Measurements from ENCODE around the gene LYST. TPM values are rescaled to one million over a fixed set of nuclear protein-coding genes. Genes with fewer than 3 reads are reported as not detected.

Gene LYST
- total RNA-seq, 1 donor from 2014 or later: 72.4 TPM

GRCh38 chr1:235679644-235680043 is 187.1 kb downstream of the LYST start:
- DNase-seq (no peak), ATAC-seq (no peak)
- peaks cover 11% of the 10 kb centered on the region for H3K9me3 ChIP-seq
- H3K4me3 ChIP-seq: no peak overlapping the region
- H3K36me3 ChIP-seq: peaks cover 68% of the 10 kb centered on the region
- H3K27ac ChIP-seq: no peak overlapping the region
- intact Hi-C loops (cut with DNase I): no loop called here
- TF ChIP-seq, protein P1, sequence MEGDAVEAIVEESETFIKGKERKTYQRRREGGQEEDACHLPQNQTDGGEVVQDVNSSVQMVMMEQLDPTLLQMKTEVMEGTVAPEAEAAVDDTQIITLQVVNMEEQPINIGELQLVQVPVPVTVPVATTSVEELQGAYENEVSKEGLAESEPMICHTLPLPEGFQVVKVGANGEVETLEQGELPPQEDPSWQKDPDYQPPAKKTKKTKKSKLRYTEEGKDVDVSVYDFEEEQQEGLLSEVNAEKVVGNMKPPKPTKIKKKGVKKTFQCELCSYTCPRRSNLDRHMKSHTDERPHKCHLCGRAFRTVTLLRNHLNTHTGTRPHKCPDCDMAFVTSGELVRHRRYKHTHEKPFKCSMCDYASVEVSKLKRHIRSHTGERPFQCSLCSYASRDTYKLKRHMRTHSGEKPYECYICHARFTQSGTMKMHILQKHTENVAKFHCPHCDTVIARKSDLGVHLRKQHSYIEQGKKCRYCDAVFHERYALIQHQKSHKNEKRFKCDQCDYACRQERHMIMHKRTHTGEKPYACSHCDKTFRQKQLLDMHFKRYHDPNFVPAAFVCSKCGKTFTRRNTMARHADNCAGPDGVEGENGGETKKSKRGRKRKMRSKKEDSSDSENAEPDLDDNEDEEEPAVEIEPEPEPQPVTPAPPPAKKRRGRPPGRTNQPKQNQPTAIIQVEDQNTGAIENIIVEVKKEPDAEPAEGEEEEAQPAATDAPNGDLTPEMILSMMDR (IDR thresholded peaks at IDR 0.05): no peak
- no peaks in the 10 kb centered on the region for H3K27me3 ChIP-seq (ENCODE audit: low read depth)
- no peaks in the 10 kb centered on the region for H3K4me1 ChIP-seq

GRCh38 chr1:235679005-235679404 is 187.7 kb downstream of the LYST start:
- ATAC-seq: no peak
- TF ChIP-seq, protein P1 (IDR thresholded peaks at IDR 0.05): no peak
- DNase-seq: no peak
- Histone ChIP-seq H3K36me3 (peaks cover 68% of the 10 kb centered on the region), H3K4me1 (no peaks in the 10 kb centered on the region), H3K27ac (no peak overlapping the region), H3K4me3 (no peak overlapping the region), H3K27me3 (ENCODE audit: low read depth) (no peaks in the 10 kb centered on the region), H3K9me3 (peaks cover 11% of the 10 kb centered on the region)
- intact Hi-C loops (cut with DNase I): no loop called here

DNA sequence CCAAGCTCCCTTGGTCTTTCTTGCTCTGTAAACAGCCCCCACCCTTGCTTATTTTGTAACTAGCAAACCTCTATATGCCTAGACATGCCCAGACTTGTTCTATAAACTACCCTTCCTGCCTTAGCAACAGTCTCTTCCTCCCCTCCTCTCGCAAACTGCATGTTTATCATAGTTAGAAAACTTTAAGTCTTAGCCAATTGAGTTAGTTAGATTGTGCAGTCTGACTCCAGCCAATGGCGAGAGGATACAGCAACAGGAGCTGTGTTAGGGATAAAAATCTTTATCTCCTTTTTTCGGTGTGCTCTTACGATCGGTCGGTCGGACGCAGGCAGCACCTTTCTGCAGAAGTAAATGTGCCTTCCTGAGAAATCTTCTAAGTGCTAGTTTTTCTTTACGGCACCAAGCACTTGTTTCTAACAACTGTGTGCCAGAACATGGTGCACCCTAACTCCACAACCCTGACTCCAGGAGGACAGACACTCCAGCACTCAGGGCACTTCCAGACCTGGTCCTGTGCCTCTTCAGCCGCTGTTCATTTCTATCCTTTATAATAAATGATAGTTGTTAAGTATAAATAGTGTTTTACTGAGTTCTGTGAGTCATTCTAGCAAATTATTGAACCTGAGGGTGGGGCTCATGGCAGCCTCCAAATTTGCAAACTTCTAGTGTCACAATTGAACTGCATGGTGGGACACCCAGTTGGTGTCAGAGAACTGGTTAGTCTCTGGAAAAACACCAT is 191.4 kb downstream of the LYST start:
- Histone ChIP-seq H3K27me3 (ENCODE audit: low read depth) (no peaks in the 10 kb centered on the region), H3K27ac (no peak overlapping the region), H3K9me3 (peaks cover 30% of the 10 kb centered on the region), H3K4me3 (no peak overlapping the region), H3K36me3 (peaks cover 59% of the 10 kb centered on the region), H3K4me1 (no peaks in the 10 kb centered on the region)
- DNase-seq (no peak), ATAC-seq (no peak)
- intact Hi-C loops (cut with DNase I): no loop called here
- TF ChIP-seq, protein P1 (IDR thresholded peaks at IDR 0.05): no peak

DNA sequence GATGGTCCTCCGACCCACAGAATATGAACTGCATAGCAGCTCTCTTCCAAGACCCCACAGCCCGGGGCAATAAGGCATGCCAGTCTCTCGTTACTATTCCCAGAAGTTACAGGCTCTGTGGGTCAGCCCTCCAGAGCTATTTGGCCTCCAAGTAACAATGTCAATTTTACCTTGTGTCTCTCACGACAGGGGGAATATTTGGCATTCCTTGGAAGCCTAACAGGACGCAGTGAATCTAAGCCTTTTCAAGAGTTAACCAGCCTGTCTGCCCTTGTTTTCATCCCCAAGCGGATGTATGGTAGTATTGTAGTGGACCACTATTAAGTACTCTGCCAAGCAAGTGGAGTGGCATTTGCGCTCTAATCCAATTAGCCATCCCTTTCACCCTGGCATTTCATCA is 192.7 kb downstream of the LYST start:
- H3K4me1 ChIP-seq: no peaks in the 10 kb centered on the region
- no peaks in the 10 kb centered on the region for H3K27me3 ChIP-seq (ENCODE audit: low read depth)
- DNase-seq: no peak
- intact Hi-C loops (cut with DNase I): no loop called here
- no peak for ATAC-seq
- no peak overlapping the region for H3K27ac ChIP-seq
- H3K36me3 ChIP-seq: peaks cover 63% of the 10 kb centered on the region
- TF ChIP-seq, protein P1 (IDR thresholded peaks at IDR 0.05): no peak
- H3K9me3 ChIP-seq: peaks cover 42% of the 10 kb centered on the region
- no peak overlapping the region for H3K4me3 ChIP-seq

DNA sequence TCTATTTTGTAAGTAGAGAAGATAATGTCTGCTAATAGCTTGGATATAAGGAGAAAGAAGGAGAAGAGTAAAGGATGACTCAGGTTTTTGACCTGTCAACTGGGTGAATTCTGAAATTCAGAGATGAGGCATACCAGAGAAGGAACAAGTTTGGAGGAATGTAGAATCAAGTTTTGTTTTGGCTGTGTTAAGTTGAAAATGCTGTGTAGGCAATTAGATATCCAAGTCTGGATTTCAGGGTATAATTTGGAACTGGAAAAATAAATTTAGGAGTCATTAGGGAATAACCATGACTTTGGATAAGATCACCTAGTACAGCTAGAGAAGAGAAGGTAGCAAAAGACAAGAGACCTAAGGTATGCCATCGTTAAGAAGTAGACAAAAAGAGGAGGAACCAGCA is 194.7 kb downstream of the LYST start:
- no peak for DNase-seq
- H3K36me3 ChIP-seq: peaks cover 57% of the 10 kb centered on the region
- no peak overlapping the region for H3K27ac ChIP-seq
- H3K27me3 ChIP-seq (ENCODE audit: low read depth): no peaks in the 10 kb centered on the region
- H3K4me1 ChIP-seq: no peaks in the 10 kb centered on the region
- H3K9me3 ChIP-seq: peaks cover 42% of the 10 kb centered on the region
- intact Hi-C loops (cut with DNase I): no loop called here
- ATAC-seq: no peak
- TF ChIP-seq, protein P1 (IDR thresholded peaks at IDR 0.05): no peak
- H3K4me3 ChIP-seq: no peak overlapping the region
